Stimulated activated CD4-positive, alpha-beta T cell treated with anti-CD3 and anti-CD28 coated beads, Interleukin-2, amount 100 ng/mL, for 24 hours (primary cell): Measurements from ENCODE around the gene KCNAB2.
A peak's percentile ranks its signal among the peaks of the same experiment; 100 is the strongest.

ENCODE experiments used
- DNase-seq, 2 donors: peaks; one replicate each; pipeline ENCODE4 v3.0.0-alpha.2; 2020

Gene KCNAB2

DNA sequence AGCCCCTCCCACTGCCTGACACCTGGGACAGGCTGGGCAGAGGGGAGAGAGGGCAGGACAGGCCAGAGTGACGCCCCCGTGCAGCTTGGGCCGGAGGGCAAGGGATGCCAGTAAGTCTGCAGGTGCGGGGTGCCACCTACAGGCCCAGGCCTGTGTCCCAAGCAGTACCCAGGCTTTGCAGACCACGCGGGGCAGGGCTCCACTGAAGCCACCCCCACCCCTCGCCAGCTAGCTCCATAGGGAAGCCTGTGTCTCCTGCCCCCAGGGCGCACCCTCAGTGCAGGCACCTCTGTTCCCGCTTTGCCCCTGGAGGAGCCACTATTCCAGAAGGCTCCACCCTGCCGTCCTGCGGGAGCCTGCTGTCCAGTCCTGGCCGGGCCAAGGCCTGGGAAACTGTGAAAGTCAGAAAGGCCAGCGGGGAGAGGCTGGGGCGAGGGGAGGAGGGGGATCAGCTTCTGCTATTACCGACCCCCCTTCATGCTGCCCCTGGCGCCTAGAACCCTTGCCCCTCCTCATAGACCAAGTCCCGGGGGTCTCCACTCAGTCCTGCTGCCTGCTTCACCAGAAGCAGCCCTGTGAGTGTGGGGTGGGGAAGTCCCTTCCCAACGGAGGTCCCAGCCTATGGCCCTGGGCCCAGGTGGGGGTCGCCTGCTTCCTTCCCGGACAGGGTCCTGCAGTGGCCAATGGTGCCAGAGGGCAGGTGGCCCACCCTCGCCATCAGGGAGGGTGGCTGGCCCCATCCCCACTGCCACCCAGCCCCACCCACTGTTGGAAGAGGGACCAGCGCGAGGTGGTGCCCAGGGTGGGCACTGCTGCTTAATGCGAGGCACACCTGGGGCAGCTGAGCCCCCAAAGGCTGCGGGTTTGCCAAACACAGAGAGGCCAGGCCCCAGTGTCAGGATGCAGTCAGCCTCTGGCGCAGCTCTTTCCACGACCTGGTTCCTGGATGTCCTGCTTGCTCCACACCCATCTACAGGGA is 54.4 kb downstream of the KCNAB2 start:
- peak in 1 of 2 donors; percentile 22 for DNase-seq

DNA sequence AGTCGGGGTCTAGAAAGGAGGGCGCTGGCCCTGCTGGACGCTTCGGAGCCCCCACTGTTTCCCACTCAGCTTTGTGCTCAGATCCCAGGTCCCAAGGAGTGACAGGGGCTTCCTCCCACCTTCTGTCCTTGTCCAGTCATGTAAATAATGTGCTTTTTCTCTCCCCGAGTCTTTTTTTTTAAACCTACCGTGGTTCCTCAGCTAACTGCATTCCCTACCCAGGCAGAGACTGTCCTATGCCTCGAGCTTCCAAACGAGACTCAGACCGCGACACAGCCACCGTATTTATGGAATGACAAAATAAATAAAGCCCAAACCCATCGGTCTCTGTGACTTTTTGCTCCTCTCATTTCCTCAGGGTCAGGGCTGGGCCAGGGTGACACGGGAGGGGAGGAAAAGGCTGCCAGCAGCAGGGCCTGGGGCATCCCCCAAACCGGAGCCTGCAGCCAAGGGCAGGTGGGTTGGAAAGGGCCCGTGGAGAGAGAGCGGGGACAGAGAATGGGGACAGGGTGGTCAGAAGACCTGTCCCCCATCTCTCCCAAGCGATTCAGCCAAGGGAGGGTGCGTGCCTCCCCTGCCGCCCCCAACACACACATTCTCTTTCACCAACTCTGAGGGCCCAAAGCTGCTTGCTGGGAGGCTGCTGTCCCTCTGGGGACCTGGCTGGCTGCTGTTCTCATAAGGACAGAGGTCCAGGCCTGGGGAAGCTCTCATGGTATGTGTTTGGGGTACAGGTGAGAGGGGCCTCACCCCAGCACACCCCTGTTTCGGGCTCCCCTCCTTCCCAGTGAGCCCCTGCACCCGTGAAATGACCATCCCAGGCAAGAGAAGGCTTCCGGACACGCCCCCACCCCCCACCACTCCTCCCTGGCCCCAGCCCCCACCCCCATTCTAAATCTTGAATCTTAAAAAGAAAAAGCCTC is 55.4 kb downstream of the KCNAB2 start:
- DNase-seq: peak in 1 of 2 donors; percentile 29

DNA sequence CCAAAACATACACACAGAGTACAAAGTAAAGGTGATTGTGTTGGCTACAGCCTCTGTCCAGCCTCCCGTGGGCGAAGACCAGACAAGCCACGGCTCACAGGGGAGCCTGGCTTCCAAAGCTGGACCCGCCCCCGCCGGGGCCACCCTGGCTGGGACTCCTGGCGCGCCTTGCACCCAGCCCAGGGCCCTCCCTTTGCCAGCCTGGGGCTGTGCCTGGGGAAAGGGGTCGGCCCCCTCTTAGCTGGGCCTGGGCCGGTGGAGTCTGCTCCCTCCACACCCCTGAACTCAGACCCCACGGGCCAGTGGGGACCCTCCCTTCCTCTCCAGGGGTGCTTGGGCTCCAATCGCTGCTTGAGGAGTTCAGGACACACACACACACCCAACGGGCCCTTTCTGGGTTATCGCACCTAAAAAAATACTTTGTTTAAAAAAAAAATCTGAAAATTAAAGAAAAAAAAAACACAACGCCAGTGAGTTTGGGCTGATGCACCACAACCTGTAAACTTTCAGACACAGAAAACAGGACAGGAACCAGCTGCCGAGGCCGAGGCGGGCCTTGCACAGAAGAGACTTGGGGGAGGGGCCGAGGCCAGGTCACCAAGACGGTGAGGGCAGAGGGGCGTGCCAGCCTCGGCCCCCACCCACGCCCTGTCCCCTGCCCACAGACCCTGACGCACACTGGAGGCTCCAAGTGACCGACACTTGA is 56.3 kb downstream of the KCNAB2 start:
- DNase-seq: peak in 1 of 2 donors; percentile 20

DNA sequence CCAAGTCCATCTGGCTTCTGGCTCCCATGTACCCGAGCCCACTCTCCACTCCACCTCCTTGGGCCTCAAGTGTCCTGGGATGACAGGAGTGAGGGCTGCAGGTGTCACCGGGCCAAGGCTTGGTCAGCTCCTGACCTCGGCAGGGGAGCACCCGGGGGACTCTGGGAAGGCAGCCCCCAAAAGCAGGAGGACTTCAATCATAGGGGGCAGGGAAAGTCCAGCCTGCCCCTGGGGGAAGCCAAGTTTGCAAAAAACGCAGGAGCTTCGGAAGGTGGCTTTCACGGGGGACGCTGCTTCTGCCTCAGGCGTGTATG is 56.8 kb downstream of the KCNAB2 start:
- DNase-seq: no peak

DNA sequence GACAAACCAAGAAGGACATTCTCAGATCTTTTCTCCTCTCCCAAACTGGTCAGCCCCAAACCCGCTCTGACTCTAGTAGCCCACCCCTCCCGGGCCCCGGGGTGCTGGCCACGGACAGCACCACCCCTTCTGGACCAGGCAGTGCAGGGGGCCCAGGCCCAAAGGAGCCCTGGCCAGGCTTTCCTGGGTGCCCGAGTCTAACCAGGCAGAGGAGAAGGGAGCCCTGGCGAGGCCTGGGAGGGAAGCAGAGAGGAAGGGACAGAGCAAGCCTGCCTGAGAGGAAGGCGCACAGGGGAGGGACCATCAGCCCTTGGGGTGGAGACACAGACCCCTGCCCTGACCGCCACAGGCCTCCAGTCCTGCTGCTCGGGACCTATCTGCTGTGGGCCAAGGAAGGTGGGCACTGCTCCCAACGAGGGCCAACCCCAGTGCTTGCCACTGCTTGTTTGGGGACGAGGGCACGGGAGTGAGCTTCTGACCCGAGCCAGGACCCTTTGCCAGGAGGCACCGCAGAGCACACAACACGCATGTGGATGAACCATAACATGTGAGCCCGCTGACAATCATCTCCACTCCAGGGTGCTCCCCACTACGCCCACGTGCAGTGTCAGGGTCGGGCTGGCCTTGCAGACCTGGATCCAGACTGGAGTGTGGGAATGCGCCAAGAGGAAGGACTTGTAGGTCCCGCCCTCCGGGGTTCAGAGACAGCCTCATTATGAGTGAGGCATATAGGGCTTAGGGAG is 57.6 kb downstream of the KCNAB2 start:
- DNase-seq: peak in 1 of 2 donors; percentile 0

DNA sequence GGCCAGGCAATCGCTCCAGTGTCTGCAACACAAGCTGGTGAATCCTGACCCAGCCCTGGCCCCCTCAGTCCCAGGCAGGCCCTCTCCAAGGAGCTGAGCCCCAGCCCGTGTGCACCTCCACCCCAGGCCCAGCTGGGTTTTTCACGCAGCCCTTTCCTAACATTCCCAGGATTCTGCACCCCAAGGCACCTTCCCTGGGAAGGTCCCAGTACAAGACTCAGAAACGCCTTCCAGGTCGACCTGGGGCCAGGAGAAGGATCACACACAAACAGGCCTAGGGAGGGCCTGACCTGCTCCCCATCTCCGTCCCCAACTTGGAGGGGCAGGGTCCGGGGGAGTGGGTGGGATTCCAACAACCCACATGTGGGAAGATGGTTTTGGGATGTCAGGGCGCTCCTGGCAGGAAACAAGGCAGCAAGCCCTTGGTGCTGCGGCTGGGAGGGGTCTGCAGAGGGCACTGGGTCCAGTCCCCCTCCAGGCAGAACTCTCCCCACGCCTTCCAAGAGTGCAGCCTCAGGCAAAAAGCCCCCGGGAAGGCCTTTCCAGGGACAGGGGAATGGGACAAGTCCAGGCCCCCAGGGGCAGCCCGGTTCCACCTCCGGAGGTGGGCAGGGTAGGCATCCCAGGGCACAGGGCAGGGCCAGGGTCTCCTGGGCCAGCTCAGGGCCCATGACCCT is 58.3 kb downstream of the KCNAB2 start:
- DNase-seq: no peak

DNA sequence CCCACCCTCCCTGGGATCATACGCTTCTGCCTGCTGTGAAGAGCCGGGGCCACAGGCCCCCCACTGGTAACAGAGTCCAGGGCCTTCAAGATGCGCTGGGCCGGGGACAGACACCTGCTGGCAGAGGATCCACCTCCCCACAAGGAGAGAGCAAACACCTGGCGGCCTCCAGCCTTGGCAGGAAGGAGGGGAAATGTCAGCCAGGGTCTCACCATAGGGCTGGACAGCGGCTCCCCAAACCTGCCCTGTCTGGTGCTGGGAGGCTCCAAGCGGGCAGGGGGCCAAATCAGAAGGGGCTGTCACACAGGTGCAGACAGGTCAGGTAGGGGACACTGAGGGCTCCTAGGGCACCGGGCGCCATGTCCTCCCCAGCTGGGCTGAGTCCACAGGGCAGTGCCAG is 58.9 kb downstream of the KCNAB2 start:
- DNase-seq: peak in 1 of 2 donors; percentile 0

DNA sequence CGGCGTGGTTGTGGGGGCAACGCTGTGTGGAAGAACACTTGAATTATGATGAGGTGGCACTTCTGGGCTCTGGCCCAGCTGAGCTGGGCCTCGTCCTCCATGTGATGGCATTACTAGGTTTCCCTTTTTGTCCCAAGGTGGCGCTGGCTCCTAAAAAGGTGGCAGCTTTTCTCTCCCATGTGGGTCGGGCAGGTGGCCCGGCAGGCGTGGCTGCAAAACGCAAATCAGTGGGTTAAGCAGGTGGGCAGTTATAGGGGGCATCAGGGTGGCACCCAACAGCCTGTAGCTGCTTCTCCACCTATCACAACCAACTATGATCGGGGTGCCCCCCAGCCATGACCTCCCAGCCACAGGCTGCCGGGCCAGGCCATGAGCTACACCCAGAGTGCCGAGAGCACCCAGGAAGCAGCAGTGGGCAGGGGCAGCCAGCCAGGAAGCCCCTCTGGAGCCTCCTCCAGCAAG is 59.6 kb downstream of the KCNAB2 start:
- peak in 1 of 2 donors; percentile 1 for DNase-seq

DNA sequence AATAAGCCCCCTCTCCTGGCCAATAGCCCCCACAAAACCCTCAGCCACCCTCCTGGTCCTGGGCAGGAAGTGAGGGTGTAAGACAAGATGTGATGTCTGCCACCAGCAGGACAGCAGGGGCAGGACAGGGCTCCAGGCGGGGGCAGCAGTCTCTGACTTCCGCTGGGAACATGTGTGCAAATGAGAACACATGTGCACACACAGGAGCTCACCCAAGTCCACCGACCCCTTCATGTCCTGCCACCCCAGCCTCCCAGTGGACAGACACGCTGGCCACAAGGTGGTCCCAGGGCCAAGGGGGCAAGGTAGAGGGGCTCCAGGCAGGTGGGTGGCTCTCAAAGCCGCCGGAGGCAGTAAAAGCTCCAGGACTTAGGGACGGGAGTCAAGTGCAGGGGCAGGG is 60.1 kb downstream of the KCNAB2 start:
- DNase-seq: peak in 1 of 2 donors; percentile 1

DNA sequence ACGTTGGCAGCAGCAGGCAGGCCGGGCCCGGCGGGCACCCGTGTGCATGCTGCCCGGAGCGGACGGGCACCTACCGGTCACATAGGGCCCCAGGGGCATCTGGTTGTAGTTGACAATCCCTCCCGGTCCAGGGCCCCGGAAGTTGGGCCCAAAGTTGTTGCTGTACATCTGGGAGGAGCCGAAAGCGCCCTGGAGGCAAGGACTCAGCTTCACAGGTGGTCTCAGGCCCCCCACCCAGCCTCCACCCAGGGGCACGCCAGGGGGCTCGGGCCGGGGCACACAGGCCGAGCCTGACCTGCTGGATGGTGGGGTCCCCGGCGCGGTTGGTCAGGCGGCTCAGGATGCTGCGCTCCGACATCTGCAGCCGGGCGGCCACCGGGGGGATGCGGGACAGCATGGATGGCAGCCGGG is 60.6 kb downstream of the KCNAB2 start:
- DNase-seq: peak in 1 of 2 donors; percentile 1

DNA sequence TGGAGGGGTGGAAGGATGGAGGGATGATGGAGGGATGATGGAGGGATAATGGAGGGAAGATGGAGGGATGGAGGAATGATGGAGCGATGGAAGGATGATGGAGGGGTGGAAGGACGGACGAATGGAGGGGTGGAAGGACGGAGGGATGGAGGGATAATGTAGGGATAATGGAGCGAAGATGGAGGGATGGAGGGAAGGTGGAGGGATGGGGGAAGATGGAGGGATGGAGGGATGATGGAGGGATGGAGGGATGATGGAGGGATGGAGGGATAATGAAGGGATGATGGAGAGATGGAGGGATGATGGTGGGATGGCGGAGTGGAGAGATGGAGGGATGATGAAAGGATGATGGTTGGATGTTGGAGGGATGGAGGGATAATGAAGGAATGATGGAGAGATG is 61.3 kb downstream of the KCNAB2 start:
- DNase-seq: no peak

DNA sequence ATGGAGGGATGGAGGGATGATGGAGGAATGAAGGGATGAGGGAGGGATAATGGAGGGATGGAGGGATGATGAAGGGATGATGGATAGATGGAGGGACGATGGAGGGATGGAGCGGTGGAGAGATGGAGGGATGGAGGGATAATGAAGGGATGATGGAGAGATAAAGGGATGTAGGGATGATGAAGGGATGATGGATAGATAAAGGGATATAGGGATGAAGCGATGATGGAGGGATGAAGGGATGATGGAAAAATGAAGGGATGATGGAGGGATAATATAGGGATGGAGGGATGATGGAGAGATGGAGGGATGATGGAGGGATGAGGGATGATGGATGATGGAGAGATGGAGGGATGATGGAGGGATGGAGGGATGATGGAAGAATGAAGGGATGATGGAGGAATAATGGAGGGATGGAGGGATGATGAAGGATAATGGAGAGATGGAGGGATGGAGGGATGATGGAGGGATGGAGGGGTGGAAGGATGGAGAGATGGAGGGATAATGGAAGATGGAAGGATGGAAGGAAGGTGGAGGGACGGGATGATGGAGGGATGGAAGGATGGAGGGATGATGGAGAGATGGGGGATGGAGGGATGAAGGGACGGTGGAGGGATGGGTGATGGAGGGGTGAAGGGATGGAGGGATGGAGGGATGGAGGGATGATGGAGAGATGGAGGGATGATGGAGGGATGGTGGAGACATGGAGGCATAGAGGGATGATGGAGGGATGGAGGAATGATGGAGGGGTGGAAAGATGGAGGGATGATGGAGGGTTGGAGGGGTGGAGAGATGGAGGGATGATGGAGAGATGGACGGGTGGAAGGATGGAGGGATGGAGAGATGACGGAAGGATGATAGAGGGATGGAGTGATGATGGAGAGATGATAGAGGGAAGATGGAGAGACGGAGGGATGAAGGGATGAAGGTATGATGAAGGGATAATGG is 62.0 kb downstream of the KCNAB2 start:
- DNase-seq: no peak

DNA sequence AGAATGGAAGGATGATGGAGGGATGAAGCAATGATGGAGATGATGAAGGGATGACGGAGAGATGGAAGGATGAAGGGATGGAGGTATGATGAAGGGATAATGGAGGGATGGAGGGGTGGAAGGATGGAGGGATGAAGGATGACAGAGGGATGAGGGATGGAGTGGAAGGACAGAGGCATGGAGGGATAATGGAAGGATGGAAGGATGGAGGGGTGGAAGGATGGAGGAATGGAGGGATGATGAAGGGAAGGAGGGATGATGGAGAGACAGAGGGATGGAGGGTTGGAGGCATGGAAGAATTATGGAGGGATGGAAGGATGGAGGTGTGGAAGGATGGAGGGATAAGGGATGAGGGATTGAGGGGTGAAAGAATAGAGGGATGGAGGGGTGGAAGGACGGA is 62.8 kb downstream of the KCNAB2 start:
- no peak for DNase-seq

DNA sequence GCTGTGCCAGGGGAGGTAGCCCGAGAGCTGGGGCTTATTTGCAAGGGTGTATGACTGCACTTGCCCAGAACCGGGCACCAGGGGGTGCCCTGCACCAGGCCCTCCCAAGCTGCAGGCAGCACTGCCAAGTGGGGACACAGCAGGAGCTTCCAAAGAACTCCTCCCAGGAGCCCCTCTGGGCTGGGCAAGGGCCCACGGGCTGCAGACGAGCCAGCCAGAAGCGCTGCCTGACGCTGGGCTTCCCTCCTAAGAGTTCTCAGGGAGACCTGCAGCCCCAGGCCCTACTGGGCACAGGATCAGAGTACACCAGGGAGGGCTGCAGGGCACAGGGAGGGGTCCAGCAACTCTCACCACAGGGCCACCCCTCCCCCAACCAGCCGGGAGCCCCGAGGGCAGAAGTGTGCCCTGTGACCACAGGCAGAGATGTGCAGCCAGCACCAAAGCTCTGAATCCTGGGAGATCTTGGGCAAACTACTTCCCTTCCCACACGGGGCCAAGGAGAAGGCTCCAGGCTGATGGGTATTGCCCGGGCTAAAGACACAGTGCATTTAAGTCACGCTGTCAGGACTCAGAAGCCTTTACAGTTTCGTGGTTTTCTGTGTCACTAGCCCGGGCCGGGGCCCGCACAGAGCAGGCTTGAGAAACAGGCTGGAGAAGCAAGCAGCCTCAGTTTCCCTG is 63.4 kb downstream of the KCNAB2 start:
- DNase-seq: peak; percentile 33 to 59

DNA sequence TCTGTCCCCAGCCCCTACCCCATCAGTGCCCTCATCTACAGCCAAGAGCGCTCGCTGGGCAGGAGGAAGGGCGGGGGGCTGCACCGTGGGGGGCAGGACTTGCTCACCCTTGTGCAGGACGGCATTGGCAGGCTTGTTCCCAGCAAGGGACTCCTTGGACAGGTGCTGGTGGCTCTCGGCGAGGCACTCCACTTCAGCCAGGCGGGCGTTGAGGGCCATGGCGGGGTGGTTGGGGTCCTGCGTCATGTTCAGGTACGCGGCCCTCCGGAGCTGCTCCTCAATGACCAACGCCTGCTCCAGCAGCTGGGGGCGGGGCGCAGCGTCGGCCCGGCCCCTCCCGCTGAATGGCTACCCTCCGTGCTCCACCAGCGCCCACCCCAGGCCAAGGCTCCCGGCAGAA is 64.0 kb downstream of the KCNAB2 start:
- DNase-seq: no peak

DNA sequence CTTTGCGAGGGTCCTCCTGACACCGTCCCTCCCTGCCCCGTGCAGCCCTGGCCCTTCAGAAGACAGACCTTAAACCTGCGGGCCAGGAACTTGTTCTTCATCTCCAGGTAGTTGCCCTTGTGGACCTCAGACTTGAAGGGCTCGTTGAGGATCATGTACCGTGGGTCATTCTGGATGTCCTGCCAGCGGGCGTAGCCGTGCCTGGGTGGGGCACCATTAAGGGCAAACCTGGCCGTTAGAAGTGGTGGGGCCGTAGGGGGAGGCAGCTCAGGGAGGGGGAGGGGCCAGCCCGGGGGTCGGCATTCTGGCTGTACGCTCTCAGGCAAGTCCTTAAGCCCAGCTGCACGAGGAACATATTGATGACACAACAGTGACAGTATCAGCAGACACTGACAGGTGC is 64.6 kb downstream of the KCNAB2 start:
- no peak for DNase-seq

DNA sequence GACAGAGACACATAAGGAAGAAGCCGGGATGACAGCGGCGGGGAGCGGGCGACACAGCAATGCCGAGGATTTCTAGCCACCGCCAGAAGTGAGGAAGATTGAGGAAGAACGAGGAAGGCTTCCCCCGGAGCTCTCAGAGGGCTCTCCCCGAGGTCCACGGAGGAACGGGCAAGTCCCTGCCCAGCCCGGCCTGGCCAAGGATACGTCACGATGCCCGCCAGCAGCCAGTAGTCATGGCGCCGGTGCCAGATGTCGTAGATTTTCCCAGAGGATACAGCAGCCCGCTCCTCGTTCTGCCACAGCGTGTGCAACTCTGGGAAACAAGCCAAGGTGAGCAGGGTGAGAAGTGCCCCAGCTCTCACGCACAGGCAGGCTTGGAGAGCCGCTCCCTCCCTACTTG is 65.9 kb downstream of the KCNAB2 start:
- no peak for DNase-seq

DNA sequence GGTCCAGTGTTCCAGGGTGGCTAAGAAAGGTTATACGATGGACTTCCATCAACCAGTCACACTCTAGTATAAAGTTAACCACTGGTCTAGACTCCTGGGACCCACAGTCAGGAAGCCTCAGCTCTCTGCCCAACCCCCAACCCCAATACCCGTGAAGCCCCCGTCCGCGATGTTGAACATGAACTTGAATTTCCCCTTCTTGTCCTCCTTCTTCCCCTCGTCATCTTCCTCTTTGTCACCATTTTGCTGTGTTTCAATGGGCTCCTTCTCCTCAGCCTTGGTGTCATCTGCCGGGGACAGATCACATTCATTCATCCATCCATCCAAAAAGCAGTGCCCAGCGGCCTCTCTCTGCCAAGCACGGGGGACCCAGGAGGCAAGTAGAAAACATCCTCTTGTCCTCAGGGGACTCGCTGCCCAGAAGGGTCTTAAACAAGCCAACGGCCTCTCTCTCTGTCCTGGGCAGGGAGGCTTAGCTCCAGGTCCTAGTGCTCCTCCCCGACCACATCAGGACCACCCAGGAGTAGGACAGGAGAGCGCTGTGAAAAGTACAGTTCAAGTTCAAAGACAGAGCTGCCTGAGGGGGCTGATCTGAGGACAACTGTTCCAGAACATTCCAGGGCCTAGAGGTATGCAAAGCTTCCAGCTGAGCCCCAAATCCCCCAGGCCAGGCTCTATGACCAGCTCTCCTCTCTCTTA is 66.5 kb downstream of the KCNAB2 start:
- DNase-seq: no peak

DNA sequence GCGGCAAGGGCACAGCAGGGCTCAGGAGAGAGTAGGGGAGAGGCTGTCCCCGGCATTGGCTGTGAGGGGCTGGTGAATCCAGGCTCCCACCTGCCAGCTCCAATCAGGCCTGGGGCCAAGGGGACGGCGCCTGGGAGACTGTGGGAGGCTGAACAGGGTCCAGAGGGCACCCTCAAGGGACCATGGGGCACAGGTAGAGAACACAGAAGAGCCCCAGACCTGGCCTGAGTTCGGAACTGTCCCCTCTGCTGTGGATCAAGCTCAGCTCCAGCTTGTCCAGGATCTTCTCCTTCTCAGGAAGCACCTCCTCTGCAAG is 67.0 kb downstream of the KCNAB2 start:
- DNase-seq: no peak
